ENCODE results near the gene PCSK9. TPM values are rescaled to one million over a fixed set of nuclear protein-coding genes. Genes with fewer than 3 reads are reported as not detected.

PCSK9 gene
- total RNA-seq, 1 experiment from 2014 or later = 41.6 TPM

DNA sequence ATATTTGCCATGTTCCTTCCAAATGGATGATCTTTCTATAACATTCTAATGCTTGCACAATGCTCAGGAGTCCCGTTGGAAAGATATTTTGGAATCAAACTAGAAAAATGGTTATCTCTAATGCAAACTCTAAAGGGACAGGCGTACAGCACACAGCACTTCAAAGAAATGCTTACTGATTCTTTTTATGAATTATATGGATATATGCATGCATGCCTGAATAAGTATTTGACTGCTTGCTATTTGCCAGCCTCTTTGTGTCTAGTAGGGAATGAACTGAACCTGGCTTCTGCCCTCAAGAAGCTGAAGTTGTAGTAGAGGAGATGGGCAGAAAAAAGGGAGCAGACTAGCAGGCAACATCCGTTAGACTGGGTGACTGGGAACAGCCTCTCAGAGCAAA, 48.1 kb downstream of the PCSK9 start:
- BruUV-seq (replicated peaks) = no TSS peak
- DNase-seq = no peak
- Mint-ChIP-seq H3K4me3 (ENCODE audit: low read depth, unreplicated experiment) (no peak overlapping the region), H3K9me3 (ENCODE audit: low read depth, unreplicated experiment) (no peaks in the 10 kb centered on the region), H3K36me3 (ENCODE audit: insufficient read depth, unreplicated experiment) (peaks cover 55% of the 10 kb centered on the region), H3K27ac (ENCODE audit: unreplicated experiment) (no peak overlapping the region), H3K4me1 (ENCODE audit: low read depth, unreplicated experiment) (no peaks in the 10 kb centered on the region), H3K27me3 (ENCODE audit: unreplicated experiment) (no peaks in the 10 kb centered on the region)
- TF ChIP-seq, protein P1, sequence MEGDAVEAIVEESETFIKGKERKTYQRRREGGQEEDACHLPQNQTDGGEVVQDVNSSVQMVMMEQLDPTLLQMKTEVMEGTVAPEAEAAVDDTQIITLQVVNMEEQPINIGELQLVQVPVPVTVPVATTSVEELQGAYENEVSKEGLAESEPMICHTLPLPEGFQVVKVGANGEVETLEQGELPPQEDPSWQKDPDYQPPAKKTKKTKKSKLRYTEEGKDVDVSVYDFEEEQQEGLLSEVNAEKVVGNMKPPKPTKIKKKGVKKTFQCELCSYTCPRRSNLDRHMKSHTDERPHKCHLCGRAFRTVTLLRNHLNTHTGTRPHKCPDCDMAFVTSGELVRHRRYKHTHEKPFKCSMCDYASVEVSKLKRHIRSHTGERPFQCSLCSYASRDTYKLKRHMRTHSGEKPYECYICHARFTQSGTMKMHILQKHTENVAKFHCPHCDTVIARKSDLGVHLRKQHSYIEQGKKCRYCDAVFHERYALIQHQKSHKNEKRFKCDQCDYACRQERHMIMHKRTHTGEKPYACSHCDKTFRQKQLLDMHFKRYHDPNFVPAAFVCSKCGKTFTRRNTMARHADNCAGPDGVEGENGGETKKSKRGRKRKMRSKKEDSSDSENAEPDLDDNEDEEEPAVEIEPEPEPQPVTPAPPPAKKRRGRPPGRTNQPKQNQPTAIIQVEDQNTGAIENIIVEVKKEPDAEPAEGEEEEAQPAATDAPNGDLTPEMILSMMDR (IDR thresholded peaks at IDR 0.05; ENCODE audit: unreplicated experiment) = no peak
- CTCF ChIA-PET = no interaction called here
- intact Hi-C loops (cut with micrococcal nuclease; ENCODE audit: unreplicated experiment) = no loop called here

- Mint-ChIP-seq H3K27me3 (ENCODE audit: unreplicated experiment) (no peaks in the 10 kb centered on the region), H3K27ac (ENCODE audit: unreplicated experiment) (no peak overlapping the region), H3K9me3 (ENCODE audit: low read depth, unreplicated experiment) (no peaks in the 10 kb centered on the region), H3K4me3 (ENCODE audit: low read depth, unreplicated experiment) (no peak overlapping the region), H3K36me3 (ENCODE audit: insufficient read depth, unreplicated experiment) (peaks cover 48% of the 10 kb centered on the region), H3K4me1 (ENCODE audit: low read depth, unreplicated experiment) (no peaks in the 10 kb centered on the region)
- no TSS peak for BruUV-seq (replicated peaks)
- intact Hi-C loops (cut with micrococcal nuclease; ENCODE audit: unreplicated experiment) = no loop called here
- CTCF ChIA-PET = no interaction called here
- DNase-seq = no peak
- TF ChIP-seq, protein P1 (IDR thresholded peaks at IDR 0.05; ENCODE audit: unreplicated experiment) = no peak
Observed at GRCh38 chr1:55088413-55088812, 49.1 kb downstream of the PCSK9 start.

DNA sequence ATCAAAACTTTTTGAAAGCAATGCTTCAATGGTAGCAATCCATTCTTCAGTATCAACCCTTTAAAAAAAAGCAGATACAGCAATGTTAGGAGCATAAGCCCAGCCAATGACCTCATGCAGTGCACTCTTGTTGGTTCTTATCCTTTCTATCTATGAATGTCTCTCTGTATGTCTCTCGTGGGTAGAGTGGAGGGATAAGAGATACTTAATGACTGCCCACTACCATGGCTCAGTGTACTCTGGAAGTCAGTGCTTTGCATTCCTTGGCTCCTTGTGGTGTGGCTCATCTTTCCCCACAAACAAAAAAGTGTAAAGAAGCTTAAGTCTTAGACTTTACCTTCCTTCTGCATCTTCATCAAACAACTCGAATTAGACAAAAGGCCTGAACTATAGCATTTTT, 50.3 kb downstream of the PCSK9 start:
- TF ChIP-seq, protein P1 (IDR thresholded peaks at IDR 0.05; ENCODE audit: unreplicated experiment) = no peak
- Mint-ChIP-seq H3K27ac (ENCODE audit: unreplicated experiment) (no peak overlapping the region), H3K27me3 (ENCODE audit: unreplicated experiment) (no peaks in the 10 kb centered on the region), H3K4me3 (ENCODE audit: low read depth, unreplicated experiment) (no peak overlapping the region), H3K36me3 (ENCODE audit: insufficient read depth, unreplicated experiment) (peaks cover 49% of the 10 kb centered on the region), H3K9me3 (ENCODE audit: low read depth, unreplicated experiment) (no peaks in the 10 kb centered on the region), H3K4me1 (ENCODE audit: low read depth, unreplicated experiment) (no peaks in the 10 kb centered on the region)
- CTCF ChIA-PET = no interaction called here
- BruUV-seq (replicated peaks) = no TSS peak
- intact Hi-C loops (cut with micrococcal nuclease; ENCODE audit: unreplicated experiment) = no loop called here
- DNase-seq = no peak

- Mint-ChIP-seq H3K4me1 (ENCODE audit: low read depth, unreplicated experiment) (no peaks in the 10 kb centered on the region), H3K27me3 (ENCODE audit: unreplicated experiment) (no peaks in the 10 kb centered on the region), H3K27ac (ENCODE audit: unreplicated experiment) (no peak overlapping the region), H3K4me3 (ENCODE audit: low read depth, unreplicated experiment) (no peak overlapping the region), H3K9me3 (ENCODE audit: low read depth, unreplicated experiment) (no peaks in the 10 kb centered on the region), H3K36me3 (ENCODE audit: insufficient read depth, unreplicated experiment) (peaks cover 56% of the 10 kb centered on the region)
- BruUV-seq (replicated peaks) = no TSS peak
- no peak for DNase-seq
- intact Hi-C loops (cut with micrococcal nuclease; ENCODE audit: unreplicated experiment) = no loop called here
- CTCF ChIA-PET = no interaction called here
- TF ChIP-seq, protein P1 (IDR thresholded peaks at IDR 0.05; ENCODE audit: unreplicated experiment) = no peak
Observed at GRCh38 chr1:55092475-55092874, 53.1 kb downstream of the PCSK9 start.

GRCh38 chr1:55095095-55095494, 55.7 kb downstream of the PCSK9 start:
- H3K4me3 Mint-ChIP-seq (ENCODE audit: low read depth, unreplicated experiment) = no peak overlapping the region
- intact Hi-C loops (cut with micrococcal nuclease; ENCODE audit: unreplicated experiment) = no loop called here

More at GRCh38 chr1:55095095-55095494, 55.7 kb downstream of the PCSK9 start:
- Mint-ChIP-seq H3K9me3 (ENCODE audit: low read depth, unreplicated experiment) (no peaks in the 10 kb centered on the region), H3K4me1 (ENCODE audit: low read depth, unreplicated experiment) (no peaks in the 10 kb centered on the region), H3K27ac (ENCODE audit: unreplicated experiment) (no peak overlapping the region), H3K27me3 (ENCODE audit: unreplicated experiment) (no peaks in the 10 kb centered on the region), H3K36me3 (ENCODE audit: insufficient read depth, unreplicated experiment) (peaks cover 52% of the 10 kb centered on the region)
- no peak for DNase-seq
- no TSS peak for BruUV-seq (replicated peaks)
- TF ChIP-seq, protein P1 (IDR thresholded peaks at IDR 0.05; ENCODE audit: unreplicated experiment) = no peak
- CTCF ChIA-PET = no interaction called here
